Inferior parietal cortex (tissue), 1 donor: ENCODE results near the gene INSL3.
A peak's percentile ranks its signal among the peaks of the same experiment; 100 is the strongest.

Source experiments
- DNase-seq: peaks from one replicate; pipeline ENCODE4 v3.0.0-alpha.2; 2016; ENCODE audit errors: extremely low spot score

INSL3 gene

DNA sequence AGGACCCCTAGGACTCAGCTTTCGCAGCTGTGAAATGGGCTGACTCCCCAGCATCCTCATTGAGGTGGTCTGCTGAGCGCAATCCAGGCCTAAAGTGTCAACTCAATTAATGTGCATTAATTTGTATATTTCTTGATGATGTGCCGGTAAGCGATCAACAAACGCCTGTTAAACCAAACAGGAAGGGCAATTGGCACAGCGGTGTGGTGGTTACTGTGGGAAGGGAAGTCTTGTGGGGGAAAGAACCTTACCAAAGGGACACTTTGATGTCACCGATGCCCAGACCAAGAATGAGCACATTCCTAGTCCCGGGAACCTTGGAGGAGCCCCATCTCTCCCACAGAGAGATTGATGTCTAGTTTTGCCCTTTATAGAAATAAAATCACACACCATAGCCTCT is 24.8 kb upstream of the INSL3 start:
- no peak for DNase-seq

DNA sequence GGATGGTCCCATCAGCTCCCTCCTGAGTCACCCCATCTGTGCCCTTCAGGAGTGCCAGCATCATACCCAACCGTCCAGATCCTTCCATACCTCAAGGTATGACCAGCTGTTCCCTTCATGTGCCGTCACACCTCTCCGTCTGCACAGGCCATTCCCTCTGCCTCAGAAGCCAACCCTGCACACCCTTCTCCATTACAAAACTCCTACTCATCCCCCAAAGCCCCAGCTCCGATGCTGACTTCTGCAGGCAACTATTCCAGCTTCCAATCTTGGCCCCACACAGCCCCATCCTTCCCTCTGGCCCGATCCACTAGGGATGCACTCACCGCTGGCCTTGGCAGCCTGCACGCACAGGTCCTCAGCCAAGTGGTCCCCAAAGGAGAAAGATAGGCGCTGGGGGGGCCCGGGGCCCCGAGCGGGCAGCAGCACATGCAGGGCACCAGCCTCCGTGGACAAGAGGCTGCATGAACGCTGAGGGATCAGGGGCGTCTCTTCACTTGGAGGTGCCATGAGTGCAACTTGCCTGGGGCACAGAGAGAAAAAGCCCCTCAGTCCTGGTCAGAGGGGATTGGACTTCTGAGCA is 22.7 kb upstream of the INSL3 start:
- no peak for DNase-seq

DNA sequence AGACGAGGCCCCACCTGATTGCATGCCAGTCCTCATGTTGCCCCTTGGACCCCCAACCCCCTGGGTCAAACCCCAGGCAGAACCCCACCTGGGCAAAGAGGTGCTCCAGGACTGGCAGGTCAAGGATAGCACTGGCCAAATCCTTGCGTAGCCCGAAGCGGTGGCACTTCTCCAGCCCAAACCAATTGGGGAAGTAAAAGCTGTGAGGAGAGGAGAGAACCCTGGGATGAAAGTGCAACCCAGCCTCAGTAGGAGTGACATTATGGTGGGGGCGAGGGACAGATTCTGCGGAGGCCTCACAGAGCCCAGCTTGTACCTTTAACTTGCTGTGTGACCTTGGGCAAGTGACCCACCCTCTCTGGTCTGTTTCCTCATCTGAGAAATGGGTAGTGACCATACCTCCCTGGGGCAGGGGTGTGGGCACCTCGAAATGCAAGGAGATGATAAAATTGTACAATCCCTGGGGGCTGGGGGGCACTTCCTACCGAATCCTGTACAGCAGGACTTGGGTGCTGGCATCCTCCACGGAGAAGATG is 22.0 kb upstream of the INSL3 start:
- DNase-seq, result no peak

DNA sequence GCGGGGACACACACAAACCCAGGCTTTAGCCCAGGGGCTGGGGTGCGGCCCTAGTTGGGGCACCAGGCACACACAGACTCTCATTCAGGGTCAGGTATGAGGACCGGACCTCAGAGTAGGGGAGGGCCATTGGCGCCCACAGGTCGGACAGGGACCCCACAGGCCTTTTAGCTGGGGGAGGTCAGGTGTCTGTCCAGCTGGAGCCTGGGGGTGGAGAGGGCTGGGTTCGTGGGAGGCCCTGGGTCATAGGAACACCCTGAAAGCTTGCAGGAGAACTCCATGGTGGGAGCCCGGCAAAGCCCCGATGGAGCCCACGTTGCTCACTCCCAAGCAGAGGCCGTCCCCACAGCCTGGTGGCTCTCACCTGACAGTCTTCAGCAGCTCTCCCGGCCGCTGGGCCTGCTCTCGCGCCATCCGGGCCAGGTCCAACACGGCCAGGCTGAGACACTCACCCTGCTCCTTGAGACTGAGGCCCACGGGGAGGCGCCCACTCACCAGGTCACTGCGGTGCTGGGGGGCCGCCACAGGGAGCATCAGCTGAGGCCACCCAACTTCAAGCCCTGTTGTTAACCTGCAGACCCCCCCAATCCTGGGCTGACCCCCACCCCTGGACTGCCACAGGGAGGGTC is 21.5 kb upstream of the INSL3 start:
- no peak for DNase-seq

DNA sequence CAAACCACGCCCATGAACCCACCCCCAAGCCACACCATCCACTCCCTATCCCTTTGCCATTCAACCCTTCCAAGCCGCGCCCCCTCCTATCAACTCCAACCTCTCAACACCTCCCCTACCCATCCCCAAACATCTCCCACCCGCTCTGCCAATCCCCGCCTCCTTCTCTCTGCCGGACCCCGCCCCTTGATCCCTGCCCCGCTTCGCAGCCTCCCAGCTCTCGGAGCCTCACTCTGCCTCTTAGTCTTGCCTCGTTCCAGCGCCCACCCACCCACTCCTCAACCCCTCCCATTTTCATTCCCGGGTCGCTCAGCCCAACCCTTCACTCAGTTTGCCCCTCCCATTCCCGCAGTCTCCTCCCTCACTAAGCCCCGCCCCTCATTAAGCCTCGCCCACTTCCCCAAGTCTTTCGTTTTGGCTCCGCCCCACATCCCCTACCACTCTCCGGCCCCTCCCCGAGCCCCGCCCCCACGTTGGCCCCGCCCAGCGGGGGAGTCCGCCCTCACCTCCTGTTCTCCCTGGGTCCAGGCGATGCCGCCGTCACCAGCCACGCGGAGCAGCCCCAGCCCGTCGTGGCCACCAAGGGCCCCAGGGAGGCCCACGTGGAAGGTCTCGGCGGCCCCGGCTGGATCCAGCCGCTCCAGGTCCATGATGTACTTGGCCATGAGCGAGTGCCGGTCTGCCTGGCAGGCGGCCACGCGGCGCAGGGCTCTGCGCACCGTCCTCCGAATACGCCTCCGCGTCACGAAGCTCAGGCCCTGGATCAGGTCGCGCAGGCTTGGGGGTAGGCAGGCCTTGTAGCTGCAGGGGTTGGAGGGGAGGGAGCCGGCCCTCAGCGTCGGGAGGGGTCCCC is 20.7 kb upstream of the INSL3 start:
- peak; percentile 37 for DNase-seq

DNA sequence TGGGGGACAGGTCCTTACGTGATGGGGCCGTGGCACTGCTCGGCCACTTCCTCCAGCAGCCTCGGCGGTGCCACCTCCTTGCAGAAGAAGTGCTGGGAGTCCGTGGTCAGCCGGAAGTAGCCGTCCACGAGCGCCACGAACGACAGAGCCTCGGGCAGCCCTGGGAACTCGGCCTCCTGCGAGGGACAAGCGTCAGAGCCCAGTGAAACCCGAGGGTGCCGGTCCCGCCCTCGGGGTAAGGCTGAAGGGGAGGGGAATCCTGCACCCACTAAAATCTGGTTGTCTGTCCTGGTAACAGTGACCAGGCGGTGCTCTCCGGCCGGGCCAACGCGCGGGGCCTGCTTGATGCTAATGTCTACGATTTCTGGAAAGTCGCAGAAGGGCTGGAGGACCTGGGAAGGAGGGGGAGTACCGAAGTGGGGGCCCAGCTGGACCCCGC is 20.1 kb upstream of the INSL3 start:
- DNase-seq, result no peak

DNA sequence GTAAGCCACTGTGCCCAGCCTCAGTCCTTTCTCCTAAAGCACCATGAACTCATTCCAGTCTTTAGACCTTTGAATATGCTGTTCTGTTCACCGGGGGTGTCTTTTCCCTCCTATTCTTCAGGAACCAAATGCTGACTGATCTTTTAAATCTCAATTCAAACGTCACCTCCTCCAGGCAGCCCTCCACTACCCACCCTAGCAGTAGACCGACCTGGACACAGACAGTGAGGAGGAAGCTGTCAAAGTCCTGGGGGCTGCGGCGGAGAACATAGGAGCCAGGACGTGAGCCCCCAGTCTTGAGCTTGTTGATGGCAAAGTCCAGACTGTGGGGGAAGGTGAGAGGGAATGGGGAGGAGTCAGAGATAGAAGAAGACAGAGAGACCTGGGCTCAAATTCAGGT is 18.7 kb upstream of the INSL3 start:
- no peak for DNase-seq

DNA sequence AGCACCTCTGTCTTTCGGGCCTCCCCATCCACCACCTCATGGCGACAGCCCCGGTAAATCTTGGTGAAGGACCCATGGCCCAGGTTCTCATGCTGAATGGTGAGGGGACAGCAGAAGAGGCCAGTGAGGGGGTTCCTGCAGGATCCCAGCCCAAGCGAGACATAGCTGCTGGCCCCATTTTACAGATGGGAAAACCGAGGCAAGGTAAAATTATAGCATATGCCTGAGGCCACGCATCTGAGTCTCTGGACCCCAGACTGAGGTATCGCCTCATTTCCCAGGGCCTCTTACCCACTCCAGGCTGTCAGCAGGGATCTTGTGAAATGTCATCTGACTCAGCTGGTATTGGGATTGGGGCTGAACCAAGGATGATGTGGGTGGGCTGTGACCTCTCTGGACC is 16.7 kb upstream of the INSL3 start:
- DNase-seq, result no peak

DNA sequence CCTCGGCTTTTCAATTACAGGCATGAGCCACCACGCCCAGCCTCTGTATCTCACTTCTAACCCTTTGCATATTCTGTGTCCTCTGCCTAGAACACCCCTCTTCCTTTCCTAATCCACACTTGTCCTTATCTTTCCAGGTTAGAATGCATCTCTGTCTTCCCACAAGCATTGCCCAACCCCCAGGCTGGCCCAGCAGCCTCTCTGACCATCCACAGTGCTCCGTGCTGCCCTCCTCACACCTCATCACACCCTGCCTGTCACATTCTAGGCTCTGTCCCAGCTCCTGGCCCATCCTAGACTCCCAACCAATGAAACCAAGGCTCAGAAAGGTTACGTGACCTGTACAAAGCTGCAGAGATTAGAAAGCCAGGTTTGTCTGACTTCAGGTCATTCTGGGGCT is 15.2 kb upstream of the INSL3 start:
- no peak for DNase-seq

DNA sequence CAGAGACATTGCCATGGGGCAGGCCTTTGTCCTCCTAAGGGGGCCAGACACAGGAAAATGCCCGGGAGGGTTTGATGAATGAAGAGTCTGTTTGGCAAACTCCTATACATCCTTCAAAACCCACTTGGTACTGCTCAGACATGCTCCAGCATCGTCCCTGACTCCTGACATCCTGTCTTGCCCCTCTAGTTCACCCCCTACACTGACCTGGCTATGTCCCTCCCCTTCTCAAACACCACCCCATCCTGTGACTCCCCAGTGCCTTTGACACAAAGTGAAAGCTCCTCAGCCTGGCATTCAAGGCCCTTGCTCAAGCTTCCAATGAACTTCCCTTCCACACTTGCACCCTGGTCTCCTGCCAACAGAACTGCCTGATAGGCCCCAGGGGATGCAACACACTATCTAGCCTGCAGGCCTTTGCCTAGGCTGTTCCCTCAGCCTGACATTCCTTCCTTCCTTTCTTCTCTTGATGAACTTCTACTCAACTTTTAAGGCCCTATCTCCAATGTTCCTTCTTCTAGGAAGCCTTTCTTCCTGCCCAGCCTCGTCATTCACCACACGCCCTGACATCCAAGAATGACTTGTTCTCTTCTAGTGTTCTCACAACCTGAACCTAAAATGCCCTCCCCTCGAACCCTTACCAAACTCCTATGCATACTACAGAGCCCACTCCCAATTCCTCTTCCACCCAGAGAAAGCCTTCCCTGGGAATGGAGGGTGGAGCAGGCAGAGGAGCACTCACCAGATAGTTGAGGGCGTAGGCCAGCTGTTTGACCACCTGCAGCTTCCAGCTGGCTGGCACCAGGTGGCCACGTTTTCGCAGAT is 14.1 kb upstream of the INSL3 start:
- DNase-seq, result no peak

DNA sequence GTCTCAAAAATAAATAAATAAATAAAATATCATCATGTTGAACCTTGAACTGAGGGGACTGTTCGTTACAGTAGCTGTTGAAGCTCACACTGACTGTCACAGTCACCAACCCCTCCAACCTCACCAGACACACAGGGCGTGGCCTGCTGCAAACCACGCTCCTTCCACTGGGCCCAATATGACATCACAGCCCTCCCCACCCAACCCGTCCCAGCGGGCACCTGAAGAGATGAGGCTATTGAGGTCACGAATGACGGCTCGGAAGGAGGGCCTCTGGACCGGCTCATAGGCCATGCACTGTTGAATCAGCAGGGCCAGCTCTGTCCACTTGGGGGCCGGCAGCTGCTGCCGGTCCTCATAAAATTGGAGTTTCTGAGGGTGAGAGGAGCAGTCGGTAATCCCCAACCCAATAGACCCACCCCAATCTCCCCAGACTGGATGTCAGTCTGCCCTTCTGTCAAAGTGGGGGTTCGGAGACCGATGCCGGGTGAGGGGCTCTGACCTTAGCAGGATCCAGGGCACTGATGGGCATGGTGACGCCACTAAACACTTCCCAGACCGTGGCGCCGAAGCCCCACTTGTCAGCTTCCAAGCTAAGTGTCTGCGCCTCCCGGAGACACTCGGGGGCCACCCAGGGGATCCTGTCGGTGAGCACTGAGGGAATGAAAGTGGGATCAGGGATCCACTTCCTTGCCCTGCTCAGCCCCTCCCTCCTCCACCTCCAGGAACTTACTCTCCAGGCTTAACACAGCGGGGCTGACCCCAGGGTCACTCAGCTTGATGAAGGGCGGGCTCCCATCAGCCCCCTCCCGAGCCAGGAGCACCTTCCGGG is 13.2 kb upstream of the INSL3 start:
- no peak for DNase-seq

DNA sequence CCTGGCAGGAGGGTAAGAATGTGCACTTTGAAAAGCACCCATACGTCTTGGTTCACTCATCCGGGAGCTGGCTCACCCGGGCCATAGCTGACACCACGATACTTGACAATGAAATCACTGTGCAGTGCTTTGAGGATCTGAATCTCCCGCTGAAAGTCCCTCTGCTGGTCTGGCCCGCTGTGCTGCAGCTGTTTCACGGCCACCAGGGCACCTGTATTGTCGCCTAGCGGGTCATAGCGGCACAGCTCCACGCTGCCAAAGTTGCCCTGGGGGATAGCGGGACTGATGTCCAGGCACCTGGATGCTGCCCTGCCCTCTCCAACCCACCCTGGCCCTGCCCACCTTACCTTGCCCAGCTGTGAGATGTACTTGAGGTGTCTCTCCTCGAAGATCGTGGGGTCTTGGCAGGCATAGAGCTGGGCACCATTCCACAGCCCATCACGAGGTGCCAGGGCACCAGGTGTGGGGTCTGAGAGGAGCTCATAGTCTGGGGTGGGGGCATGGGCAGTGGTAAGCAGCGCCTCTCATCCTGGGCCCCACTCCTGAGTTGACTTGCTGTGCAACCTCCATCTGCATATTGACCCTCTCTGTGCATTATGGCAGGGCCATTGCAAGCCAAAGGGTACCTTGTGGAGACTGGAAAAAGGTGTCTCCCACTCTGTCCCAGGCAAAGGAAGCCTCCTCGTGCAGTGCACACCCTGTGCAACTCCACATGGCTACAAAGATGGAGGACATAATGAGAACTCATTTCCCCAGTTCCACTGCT is 11.3 kb upstream of the INSL3 start:
- no peak for DNase-seq

DNA sequence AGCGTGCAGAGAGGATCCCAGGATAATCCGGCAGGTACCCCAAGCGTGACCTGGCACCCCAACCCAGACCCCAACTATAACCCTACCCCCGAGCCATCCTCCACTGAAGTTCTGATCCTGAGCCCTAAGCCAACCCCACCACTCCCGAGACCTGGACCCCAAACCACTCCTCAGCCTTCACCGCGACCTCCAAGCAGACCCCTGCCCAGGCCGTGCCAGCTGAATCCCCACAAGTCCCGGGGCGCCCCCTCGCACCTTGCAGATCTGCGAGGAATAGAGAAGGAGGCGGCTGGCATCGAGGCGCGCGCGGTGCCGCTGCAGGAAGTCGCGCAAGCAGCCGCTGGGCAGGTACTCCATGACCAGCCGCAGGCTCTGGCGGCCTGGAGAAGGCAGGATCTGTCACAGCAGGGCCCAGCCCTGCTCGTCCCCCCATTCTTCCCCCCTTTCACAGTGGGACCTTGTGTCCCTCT is 10.1 kb upstream of the INSL3 start:
- no peak for DNase-seq

DNA sequence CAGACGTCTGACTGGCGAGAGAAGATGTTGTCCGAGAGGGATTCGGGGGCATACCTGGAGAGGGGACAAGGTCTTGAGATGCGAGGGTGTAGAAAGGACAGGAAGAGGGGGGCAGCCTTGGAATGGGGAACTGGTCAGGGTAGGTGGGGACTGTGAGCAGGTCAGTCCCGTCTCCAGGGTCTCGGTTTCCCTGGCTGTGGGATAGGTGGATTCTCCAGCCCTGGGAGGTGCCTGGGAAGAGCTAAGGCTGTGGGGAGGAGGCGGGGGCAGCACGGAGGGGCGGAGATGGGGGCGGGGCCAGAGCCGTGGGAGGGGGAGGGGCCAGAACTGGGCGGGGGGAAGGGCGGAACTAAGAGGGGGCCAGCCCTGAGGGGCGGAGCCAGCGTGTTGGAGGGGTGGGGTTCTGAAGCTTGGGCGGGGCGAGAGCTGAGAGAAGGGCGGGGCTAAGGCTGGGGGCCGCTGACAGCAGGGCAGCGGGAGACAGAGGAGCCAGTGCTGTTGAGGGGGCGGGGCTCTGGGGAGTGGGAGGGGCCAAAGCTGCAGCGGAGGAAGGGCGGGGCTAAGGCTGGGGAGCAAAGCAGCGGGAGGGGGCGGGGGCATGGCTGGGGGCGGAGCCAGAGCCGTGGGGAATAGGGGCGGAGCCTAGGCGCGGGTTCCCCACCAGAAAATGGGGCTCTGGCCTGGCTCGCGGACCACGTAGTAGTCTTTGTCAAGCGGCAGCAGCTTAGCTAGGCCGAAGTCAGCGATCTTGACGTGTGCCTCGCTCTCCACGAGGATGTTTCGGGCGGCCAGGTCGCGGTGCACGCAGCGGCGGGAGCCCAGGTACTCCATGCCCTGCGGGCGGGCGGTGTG is 9.5 kb upstream of the INSL3 start:
- DNase-seq, result peak; percentile 26

DNA sequence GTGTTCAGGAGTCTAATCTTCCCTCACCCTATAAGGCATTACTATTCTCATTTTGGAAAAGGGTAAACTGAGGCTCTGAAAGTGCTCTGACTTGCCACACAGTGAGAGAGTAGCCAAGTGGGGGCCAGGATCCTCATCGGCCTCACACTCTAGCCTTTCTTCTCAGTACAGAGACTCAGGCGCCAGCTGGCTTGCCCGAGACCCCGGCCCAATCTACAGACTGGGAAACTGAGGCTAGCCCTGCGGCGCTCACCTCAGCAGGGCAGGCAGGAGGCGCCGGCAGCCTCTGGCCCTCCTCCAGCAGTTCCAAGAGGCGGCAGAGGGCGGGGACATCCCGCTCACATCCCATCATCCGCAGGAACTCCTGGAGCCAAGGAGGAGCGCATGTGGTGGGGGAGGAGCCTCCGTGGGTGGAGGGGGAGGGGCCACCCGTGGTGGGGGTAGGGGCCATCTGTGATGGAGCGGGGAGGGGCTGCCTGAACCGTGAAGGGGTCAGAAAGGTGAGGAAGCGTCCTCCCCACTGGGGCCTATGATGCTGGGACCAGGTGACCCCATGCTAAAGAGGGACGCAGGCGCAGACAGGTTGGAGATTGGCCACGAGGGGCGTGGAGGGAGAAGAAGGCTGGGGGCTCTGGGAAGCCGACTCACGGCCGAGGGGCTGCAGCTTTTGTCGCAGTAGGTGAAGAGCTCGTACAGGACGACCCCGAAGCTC is 8.7 kb upstream of the INSL3 start:
- DNase-seq, result peak; percentile 20

DNA sequence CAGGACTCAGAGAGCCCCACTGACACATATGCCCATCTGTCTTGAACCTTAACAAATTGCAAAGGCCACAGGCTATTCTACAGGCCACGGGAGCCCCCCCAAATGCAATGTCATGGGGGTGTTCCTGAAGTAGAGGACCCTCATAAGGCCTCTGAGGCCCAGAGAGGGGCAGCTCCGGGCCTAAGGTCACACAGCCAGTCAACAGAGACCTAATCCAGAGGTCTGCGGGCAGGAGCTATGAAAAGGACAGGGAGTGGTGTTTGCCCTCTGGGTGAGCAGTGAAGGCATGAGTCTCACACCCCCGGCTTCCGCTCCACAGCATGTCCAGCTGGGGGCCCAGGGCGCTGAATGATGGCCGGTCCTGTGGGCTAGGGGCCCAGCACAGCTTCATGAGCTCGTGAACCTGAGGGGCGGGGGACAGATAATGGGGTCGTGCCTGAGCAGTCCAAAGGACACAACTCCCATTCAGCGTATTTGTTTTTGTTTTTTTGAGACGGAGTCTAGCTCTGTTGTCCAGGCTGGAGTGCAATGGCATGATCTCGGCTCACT is 5.3 kb upstream of the INSL3 start:
- no peak for DNase-seq

DNA sequence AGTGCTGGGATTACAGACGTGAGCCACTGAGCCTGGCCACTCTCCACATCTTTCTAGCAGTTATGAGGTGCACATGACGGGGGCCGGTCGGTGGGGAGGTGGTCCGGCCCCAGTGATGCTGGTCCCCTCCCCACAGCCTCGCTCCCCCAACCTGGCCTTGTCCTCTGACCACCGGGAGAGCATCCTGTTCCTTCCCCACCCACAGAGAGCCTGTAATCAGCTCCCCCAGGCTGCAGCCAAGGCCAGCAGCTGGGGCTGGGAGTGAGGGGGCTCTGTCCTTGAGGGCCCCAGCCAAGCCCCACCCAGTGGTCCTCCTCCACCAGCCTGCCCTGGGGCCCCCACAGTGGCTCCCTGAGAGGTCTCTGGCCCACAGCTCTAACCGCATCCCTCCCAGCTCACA is 3.0 kb upstream of the INSL3 start:
- DNase-seq, result no peak

DNA sequence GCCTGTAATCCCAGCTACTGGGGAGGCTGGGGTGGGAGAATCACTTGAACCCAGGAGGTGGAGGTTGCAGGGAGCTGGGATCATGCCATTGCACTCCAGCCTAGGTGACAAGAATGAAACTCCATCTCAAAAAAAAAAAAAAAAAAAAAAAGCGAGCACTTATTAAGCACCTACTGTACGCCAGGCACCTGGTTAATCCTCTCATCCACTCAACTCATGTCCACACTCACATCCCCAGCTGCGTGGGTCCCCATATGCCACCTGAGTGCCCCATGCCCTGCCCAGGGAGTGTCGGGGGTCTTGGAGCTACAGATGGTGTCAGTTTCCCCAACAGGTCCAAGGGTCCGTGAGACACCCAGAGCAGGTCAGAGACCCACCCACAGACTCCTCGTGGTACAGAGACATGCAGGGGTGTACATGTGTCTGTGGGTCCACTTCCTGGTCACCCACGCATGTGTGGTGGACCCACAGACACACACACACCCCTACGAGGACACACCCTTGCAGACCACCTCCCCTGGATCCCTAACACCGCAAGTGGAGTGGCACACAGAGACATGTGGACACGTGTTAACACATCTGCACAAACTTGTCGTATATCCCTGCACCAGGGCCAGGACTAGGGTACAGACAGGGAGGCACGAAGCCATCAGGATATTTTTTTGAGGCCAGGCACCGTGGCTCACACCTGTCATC is 3.5 kb downstream of the INSL3 start:
- DNase-seq, result no peak
